Uterus (tissue), 2 donors: ENCODE measurements around the gene PDE4D.

Experiments used
- POLR2A ChIP-seq, 2 donors: fragments of 450-650 bp; IDR thresholded peaks; one replicate each; pipeline ENCODE4 v1.6.1; 2016; ENCODE audit warnings: antibody characterized with exemption in 2 of 2, mild to moderate bottlenecking in 1 of 2, moderate library complexity in 1 of 2
- TF ChIP-seq, protein P1 (sequence below), 4 experiments: fragments of 200-600 bp in 2 of 4; fragments of 450-650 bp in 2 of 4; sonication (generic) in 2 of 4; IDR thresholded peaks; one replicate each; pipeline ENCODE4 v1.5.1; 2016 to 2019; ENCODE audit warnings: antibody characterized with exemption in 4 of 4, mild to moderate bottlenecking in 2 of 4, moderate library complexity in 1 of 4

- no peak for TF ChIP-seq POLR2A (IDR thresholded peaks at IDR 0.05)
- TF ChIP-seq, protein P1, sequence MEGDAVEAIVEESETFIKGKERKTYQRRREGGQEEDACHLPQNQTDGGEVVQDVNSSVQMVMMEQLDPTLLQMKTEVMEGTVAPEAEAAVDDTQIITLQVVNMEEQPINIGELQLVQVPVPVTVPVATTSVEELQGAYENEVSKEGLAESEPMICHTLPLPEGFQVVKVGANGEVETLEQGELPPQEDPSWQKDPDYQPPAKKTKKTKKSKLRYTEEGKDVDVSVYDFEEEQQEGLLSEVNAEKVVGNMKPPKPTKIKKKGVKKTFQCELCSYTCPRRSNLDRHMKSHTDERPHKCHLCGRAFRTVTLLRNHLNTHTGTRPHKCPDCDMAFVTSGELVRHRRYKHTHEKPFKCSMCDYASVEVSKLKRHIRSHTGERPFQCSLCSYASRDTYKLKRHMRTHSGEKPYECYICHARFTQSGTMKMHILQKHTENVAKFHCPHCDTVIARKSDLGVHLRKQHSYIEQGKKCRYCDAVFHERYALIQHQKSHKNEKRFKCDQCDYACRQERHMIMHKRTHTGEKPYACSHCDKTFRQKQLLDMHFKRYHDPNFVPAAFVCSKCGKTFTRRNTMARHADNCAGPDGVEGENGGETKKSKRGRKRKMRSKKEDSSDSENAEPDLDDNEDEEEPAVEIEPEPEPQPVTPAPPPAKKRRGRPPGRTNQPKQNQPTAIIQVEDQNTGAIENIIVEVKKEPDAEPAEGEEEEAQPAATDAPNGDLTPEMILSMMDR (IDR thresholded peaks at IDR 0.05), result no peak
Measured at GRCh38 chr5:59483971-59484472, 409.5 kb downstream of the PDE4D start.
